Thyroid gland (tissue), 4 donors: ENCODE measurements around the gene REXO2.

Experiments
- CTCF ChIP-seq, 6 experiments: fragments of 200-600 bp in 3 of 6; fragments of 450-650 bp in 3 of 6; sonication (generic) in 3 of 6; IDR thresholded peaks; one replicate each; pipeline ENCODE4 v1.5.1; 2016 to 2019; ENCODE audit warnings: antibody characterized with exemption in 6 of 6, mild to moderate bottlenecking in 2 of 6, inconsistent platforms in 1 of 6, moderate library complexity in 1 of 6
- POLR2A ChIP-seq, 2 donors: fragments of 450-650 bp; IDR thresholded peaks; one replicate each; pipeline ENCODE4 v1.6.1; 2017; ENCODE audit warnings: antibody characterized with exemption in 2 of 2, mild to moderate bottlenecking in 2 of 2, moderate library complexity in 1 of 2

- TF ChIP-seq CTCF (IDR thresholded peaks at IDR 0.05) = no peak
- TF ChIP-seq POLR2A (IDR thresholded peaks at IDR 0.05) = no peak
Measured at GRCh38 chr11:114396916-114397315, 42.4 kb upstream of the REXO2 start.
